Chondrocyte (in vitro differentiated cells): ENCODE data around the gene DNM2. TPM values are rescaled to one million over a fixed set of nuclear protein-coding genes. Genes with fewer than 3 reads are reported as not detected.
"Not testable (repeated sequence)": the region's sequence is repeated elsewhere in the genome, so short reads cannot be mapped to it uniquely, and the experiment has no call there.

ENCODE experiments used
- DNase-seq: peaks from one replicate; pipeline ENCODE4 v3.0.0; 2021; ENCODE audit warnings: mixed read lengths, low spot score
- H3K27ac Mint-ChIP-seq: one replicate; pipeline ENCODE4 v1.8.0; 2021; ENCODE audit warnings: mild to moderate bottlenecking, moderate library complexity, mixed read lengths; ENCODE audit not compliant: unreplicated experiment
- H3K27me3 Mint-ChIP-seq: 2 replicates; pipeline ENCODE4 v1.8.0; 2021; ENCODE audit warnings: low read depth, mixed read lengths
- H3K36me3 Mint-ChIP-seq: 2 replicates; pipeline ENCODE4 v1.8.0; 2021; ENCODE audit warnings: low read depth, mixed read lengths
- H3K4me1 Mint-ChIP-seq: 2 replicates; pipeline ENCODE4 v1.8.0; 2021; ENCODE audit warnings: low read depth, mild to moderate bottlenecking, mixed read lengths
- H3K4me3 Mint-ChIP-seq: one replicate; pipeline ENCODE4 v1.8.0; 2021; ENCODE audit warnings: mild to moderate bottlenecking, moderate library complexity, mixed read lengths; ENCODE audit not compliant: unreplicated experiment
- H3K9me3 Mint-ChIP-seq: 2 replicates; pipeline ENCODE4 v1.8.0; 2021; ENCODE audit warnings: low read depth, mixed read lengths
- total RNA-seq: library from RNA; stranded (reverse); gene quantifications from 3 replicates; pipeline ENCODE4 v1.2.1, GENCODE V29; 2021
- TF ChIP-seq, protein P1 (sequence below): fragments of 200-600 bp; sonication (generic); IDR thresholded peaks from 2 replicates; pipeline ENCODE4 v1.5.0; 2021; ENCODE audit warnings: antibody characterized with exemption, mild to moderate bottlenecking, moderate library complexity

Gene DNM2
- total RNA-seq, 1 donor from 2014 or later, result 116 TPM

DNA sequence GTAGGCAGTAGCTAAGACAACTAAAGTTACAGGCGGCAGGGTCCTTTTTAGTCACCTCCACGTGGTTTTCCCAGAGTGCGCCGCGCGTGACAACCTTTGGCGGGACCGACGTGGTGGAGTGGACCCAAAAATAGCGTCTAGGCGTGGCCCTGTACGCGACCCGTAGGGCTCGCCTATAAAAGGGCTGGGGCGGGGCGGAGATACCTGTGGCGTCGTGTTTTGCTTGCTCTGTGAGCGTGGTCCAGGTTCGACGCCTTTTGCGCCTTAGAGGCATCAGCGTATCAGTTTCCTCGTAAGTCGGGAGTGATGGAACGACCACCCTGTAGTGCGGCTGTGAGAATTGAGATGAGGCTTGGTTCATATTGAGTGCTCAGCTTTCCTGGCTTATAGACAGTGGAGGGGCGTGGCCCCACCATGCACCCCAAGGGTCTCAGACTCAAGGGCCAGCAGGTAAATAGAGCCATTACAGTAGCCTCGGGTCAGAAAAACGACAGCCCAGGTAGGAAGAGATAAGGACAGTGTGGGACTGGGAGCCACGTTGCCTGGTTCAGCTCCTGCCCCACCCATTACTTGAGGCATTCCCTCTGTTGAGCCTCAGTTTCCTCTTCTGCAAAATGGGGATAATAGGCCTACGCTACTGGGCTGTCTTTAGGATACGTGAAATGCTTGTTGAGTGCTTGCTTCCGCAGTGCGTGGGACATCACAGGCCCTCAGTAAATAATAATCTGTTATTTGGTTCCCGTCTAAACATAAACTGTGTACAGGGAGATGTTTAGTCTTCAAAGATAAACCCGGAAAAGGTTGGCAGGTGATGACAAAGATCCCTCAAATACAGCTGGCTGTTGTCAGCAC, 118.8 kb downstream of the DNM2 start:
- Mint-ChIP-seq H3K4me3 (peak overlapping the region; percentile 94), H3K27ac (peak overlapping the region; percentile 100), H3K9me3 (peaks cover 3% of the 10 kb centered on the region), H3K36me3 (peaks cover 6% of the 10 kb centered on the region), H3K4me1 (peaks cover 16% of the 10 kb centered on the region), H3K27me3 (no peaks in the 10 kb centered on the region)
- TF ChIP-seq, protein P1, sequence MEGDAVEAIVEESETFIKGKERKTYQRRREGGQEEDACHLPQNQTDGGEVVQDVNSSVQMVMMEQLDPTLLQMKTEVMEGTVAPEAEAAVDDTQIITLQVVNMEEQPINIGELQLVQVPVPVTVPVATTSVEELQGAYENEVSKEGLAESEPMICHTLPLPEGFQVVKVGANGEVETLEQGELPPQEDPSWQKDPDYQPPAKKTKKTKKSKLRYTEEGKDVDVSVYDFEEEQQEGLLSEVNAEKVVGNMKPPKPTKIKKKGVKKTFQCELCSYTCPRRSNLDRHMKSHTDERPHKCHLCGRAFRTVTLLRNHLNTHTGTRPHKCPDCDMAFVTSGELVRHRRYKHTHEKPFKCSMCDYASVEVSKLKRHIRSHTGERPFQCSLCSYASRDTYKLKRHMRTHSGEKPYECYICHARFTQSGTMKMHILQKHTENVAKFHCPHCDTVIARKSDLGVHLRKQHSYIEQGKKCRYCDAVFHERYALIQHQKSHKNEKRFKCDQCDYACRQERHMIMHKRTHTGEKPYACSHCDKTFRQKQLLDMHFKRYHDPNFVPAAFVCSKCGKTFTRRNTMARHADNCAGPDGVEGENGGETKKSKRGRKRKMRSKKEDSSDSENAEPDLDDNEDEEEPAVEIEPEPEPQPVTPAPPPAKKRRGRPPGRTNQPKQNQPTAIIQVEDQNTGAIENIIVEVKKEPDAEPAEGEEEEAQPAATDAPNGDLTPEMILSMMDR, result peak; percentile 13
- peak; percentile 94 for DNase-seq

DNA sequence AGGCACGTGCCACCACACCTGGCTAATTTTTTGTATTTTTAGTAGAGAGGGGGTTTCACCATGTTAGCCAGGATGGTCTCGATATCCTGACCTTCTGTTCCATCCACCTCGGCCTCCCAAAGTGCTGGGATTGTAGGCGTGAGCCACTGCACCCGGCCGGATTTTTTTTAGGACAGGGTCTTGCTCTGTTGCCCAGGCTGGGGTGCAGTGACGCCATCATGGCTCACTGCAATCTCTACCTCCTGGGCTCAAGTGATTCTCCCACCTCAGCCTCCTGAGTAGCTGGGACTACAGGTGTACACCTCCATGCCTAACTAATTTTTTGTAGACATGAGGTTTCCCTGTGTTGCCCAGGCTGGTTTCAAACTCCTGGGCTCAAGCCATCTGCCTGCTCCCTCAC, 119.8 kb downstream of the DNM2 start:
- not testable (repeated sequence) for H3K27ac Mint-ChIP-seq, DNase-seq, H3K27me3 Mint-ChIP-seq, H3K4me3 Mint-ChIP-seq, H3K9me3 Mint-ChIP-seq, H3K36me3 Mint-ChIP-seq
- peaks cover 16% of the 10 kb centered on the region for H3K4me1 Mint-ChIP-seq

DNA sequence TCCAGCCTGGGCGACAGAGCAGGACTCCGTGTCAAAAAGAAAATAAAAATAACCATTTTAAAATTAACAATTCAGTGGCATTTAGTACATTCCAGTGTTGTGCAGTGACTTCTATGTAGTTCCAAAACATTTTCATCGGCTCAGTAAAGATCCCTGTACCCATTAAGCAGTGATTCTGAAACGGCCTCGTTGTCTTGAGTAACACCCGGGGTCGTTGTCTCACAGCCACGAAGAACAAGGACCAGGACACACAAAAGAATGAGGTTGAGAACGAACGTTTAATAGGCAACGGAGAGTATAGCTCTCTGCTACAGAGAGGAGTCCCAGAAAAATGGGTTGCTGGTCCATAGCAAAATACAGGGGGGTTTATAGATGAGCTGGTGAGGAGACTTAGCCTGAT, 120.5 kb downstream of the DNM2 start:
- no peak overlapping the region for H3K4me3 Mint-ChIP-seq
- H3K27ac Mint-ChIP-seq, result no peak overlapping the region
- peaks cover 3% of the 10 kb centered on the region for H3K36me3 Mint-ChIP-seq
- H3K4me1 Mint-ChIP-seq, result peaks cover 16% of the 10 kb centered on the region
- no peaks in the 10 kb centered on the region for H3K27me3 Mint-ChIP-seq
- DNase-seq, result no peak
- H3K9me3 Mint-ChIP-seq, result peaks cover 3% of the 10 kb centered on the region
- TF ChIP-seq, protein P1, result no peak

DNA sequence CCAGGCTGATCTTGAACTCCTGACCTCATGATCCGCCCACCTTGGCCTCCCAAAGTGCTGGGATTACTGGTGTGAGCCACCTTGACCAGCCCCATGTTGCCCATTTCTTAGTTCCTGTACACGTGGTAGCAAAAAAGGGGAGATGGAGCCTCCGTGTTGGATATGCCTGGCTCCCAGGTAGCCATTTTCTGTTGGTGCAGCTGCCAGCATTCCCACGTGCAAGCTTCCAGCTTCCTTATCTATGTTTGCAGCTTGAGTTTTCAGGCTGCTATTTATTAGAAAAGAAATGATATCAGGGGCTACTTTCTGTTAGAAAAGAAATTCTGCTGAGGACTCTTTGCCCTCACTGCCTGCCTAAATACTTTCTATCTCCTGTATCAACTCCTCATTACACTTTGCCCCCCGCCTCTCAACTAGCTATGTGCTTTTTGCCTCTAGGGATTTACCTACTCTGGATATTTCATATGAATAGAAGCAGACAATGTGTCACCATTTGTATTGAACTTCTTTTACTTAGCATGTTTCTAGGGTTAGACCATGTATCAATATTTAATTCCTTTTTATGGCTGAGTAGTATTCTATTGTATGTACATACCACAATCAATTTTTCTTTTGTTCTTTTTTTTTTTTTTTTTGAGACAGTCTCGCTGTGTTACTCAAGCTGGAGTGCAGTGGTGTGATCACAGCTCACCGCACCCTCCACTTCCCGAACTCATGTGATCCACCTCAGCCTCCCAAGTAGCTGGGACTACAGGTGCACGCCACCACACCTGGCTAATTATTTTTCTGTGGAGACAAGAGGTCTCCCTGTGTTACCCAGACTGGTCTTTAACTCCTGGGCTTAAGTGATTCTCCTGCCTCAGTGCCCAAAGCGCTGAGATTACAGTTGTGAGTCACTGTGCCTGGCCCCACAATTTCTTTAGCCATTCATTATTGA, 121.5 kb downstream of the DNM2 start:
- H3K27ac Mint-ChIP-seq, result no peak overlapping the region
- H3K36me3 Mint-ChIP-seq, result peaks cover 3% of the 10 kb centered on the region
- TF ChIP-seq, protein P1, result no peak
- no peak overlapping the region for H3K4me3 Mint-ChIP-seq
- no peak for DNase-seq
- H3K9me3 Mint-ChIP-seq, result peaks cover 3% of the 10 kb centered on the region
- peaks cover 16% of the 10 kb centered on the region for H3K4me1 Mint-ChIP-seq
- H3K27me3 Mint-ChIP-seq, result no peaks in the 10 kb centered on the region

DNA sequence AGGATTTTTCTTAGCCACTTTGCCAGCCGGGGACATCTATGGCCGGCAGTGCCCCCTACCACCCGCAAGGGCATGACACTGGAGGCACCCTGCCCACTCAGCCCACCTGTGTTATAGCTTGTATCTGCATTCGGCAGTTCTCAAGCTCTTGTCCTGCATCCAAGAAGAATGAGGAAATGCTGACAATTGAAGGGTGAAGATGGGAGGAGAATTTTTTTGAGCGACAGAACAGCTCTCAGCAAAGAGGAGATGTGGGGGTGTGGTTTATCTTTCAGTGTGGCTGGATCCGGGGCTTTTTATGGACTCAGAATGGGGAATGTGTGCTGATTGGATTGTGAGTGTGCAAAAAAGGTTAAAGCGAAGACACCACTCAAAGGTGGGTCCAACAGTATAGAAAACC, 124.9 kb downstream of the DNM2 start:
- Mint-ChIP-seq H3K36me3 (peaks cover 4% of the 10 kb centered on the region), H3K4me1 (no peaks in the 10 kb centered on the region), H3K4me3 (no peak overlapping the region), H3K9me3 (peaks cover 15% of the 10 kb centered on the region), H3K27me3 (no peaks in the 10 kb centered on the region), H3K27ac (no peak overlapping the region)
- no peak for DNase-seq
- TF ChIP-seq, protein P1, result no peak
